ENCODE data around the gene KIAA0408. TPM values are rescaled to one million over a fixed set of nuclear protein-coding genes. Genes with fewer than 3 reads are reported as not detected.
A peak's percentile ranks its signal among the peaks of the same experiment; 100 is the strongest.

KIAA0408 gene
- total RNA-seq, 4 donors from 2014 or later, result 0.80 to 3.0 (median 1.8) TPM

- no peak for DNase-seq (ENCODE audit: low spot score in 2 of 2)
- TF ChIP-seq POLR2A (IDR thresholded peaks at IDR 0.05) (no peak), CTCF (IDR thresholded peaks at IDR 0.05) (no peak)
- intact Hi-C loops (cut with DNase I; ENCODE audit: low total_unique reads), result no loop called here
- no peak overlapping the region for H3K4me3 ChIP-seq (ENCODE audit: low read depth, poor library complexity, severe bottlenecking)
- 73 to 75% methylated on average over 5 of the region's 5 CpGs for WGBS, 2 donors
Measured at GRCh38 chr6:127471379-127472255, 12.4 kb upstream of the KIAA0408 start.

GRCh38 chr6:127468936-127469335 is 9.7 kb upstream of the KIAA0408 start:
- no peak overlapping the region for H3K4me3 ChIP-seq (ENCODE audit: low read depth, poor library complexity, severe bottlenecking)
- no peak for TF ChIP-seq CTCF (IDR thresholded peaks at IDR 0.05)
- no peak for TF ChIP-seq POLR2A (IDR thresholded peaks at IDR 0.05)
- WGBS, 2 donors, result 70 to 73% methylated on average over 2 of the region's 2 CpGs
- intact Hi-C loops (cut with DNase I; ENCODE audit: low total_unique reads), result loop anchor here (10.0 kb wide), 1 partner anchor 176 kb away; no protein-coding TSS in a partner anchor
- DNase-seq (ENCODE audit: low spot score in 2 of 2), result no peak

- no peak for TF ChIP-seq POLR2A (IDR thresholded peaks at IDR 0.05)
- TF ChIP-seq CTCF (IDR thresholded peaks at IDR 0.05), result no peak
- 89% methylated on average over 5 of the region's 5 CpGs for WGBS, 2 donors
Measured at GRCh38 chr6:127466416-127466815, 7.2 kb upstream of the KIAA0408 start.

GRCh38 chr6:127464881-127465459 is 5.8 kb upstream of the KIAA0408 start:
- TF ChIP-seq POLR2A (IDR thresholded peaks at IDR 0.05), result no peak
- no peak for TF ChIP-seq CTCF (IDR thresholded peaks at IDR 0.05)
- H3K4me3 ChIP-seq (ENCODE audit: low read depth, poor library complexity, severe bottlenecking), result no peak overlapping the region
- intact Hi-C loops (cut with DNase I; ENCODE audit: low total_unique reads), result loop anchor here (10.0 kb wide), 1 partner anchor 180 kb away; no protein-coding TSS in a partner anchor
- peak; percentile 58 to 88 for DNase-seq (ENCODE audit: low spot score in 2 of 2)
- 35 to 38% methylated on average over 3 of the region's 3 CpGs for WGBS, 2 donors

More at GRCh38 chr6:127466416-127466815, 7.2 kb upstream of the KIAA0408 start:
- intact Hi-C loops (cut with DNase I; ENCODE audit: low total_unique reads), result loop anchor here (10.0 kb wide), 1 partner anchor 178 kb away; no protein-coding TSS in a partner anchor
- DNase-seq (ENCODE audit: low spot score in 2 of 2), result no peak
- H3K4me3 ChIP-seq (ENCODE audit: low read depth, poor library complexity, severe bottlenecking), result no peak overlapping the region

- WGBS, 2 donors, result 34 to 53% methylated on average over 6 of the region's 6 CpGs
Measured at GRCh38 chr6:127464161-127464880, 5.1 kb upstream of the KIAA0408 start.

More at GRCh38 chr6:127464161-127464880, 5.1 kb upstream of the KIAA0408 start:
- peak in 1 of 2 donors; percentile 38 for DNase-seq (ENCODE audit: low spot score in 2 of 2)
- no peak overlapping the region for H3K4me3 ChIP-seq (ENCODE audit: low read depth, poor library complexity, severe bottlenecking)
- TF ChIP-seq POLR2A (IDR thresholded peaks at IDR 0.05) (no peak), CTCF (IDR thresholded peaks at IDR 0.05) (no peak)
- intact Hi-C loops (cut with DNase I; ENCODE audit: low total_unique reads), result loop anchor here (10.0 kb wide), 1 partner anchor 180 kb away; no protein-coding TSS in a partner anchor
